GM23338 (cell line): ENCODE data around the gene SERGEF. TPM values are rescaled to one million over a fixed set of nuclear protein-coding genes. Genes with fewer than 3 reads are reported as not detected.

Experiments used
- ATAC-seq: fragments of 200-7000 bp; cut with Tn5 transposase; 3 replicates; pipeline ENCODE4 v1.9.1; 2020
- DNase-seq: peaks from one replicate; pipeline ENCODE4 v3.0.0-alpha.2; 2015; ENCODE audit warnings: low spot score
- H2AFZ ChIP-seq: fragments of 200-600 bp; sonication (generic); 2 replicates; pipeline ENCODE4 v1.8.0; 2016; ENCODE audit warnings: antibody characterized with exemption, mild to moderate bottlenecking, moderate library complexity
- H3F3A ChIP-seq: fragments of 200-600 bp; sonication (generic); replicated peaks from 2 replicates; pipeline ENCODE4 v1.8.0; 2017; ENCODE audit warnings: antibody characterized with exemption, mixed run types, low read depth
- H3K27ac ChIP-seq: fragments of 200-600 bp; sonication (generic); 2 replicates; pipeline ENCODE4 v1.6.1; 2016; ENCODE audit warnings: low read depth
- H3K27me3 ChIP-seq: fragments of 200-600 bp; sonication (generic); 2 replicates; pipeline ENCODE4 v1.8.0; 2016; ENCODE audit warnings: mild to moderate bottlenecking, mixed run types, moderate library complexity; ENCODE audit not compliant: insufficient read depth
- H3K36me3 ChIP-seq: fragments of 200-600 bp; sonication (generic); 2 replicates; pipeline ENCODE4 v1.8.0; 2016; ENCODE audit warnings: mild to moderate bottlenecking; ENCODE audit not compliant: insufficient read depth
- H3K4me1 ChIP-seq: fragments of 200-600 bp; sonication (generic); 2 replicates; pipeline ENCODE4 v1.8.0; 2016; ENCODE audit warnings: mild to moderate bottlenecking, moderate library complexity; ENCODE audit not compliant: insufficient read depth
- H3K4me2 ChIP-seq: fragments of 200-600 bp; sonication (generic); 2 replicates; pipeline ENCODE4 v1.7.1; 2017; ENCODE audit warnings: mixed run types
- H3K4me3 ChIP-seq: fragments of 200-600 bp; sonication (generic); 2 replicates; pipeline ENCODE4 v1.6.1; 2016; ENCODE audit warnings: mixed run types
- H3K79me2 ChIP-seq: fragments of 200-600 bp; sonication (generic); replicated peaks from 2 replicates; pipeline ENCODE4 v1.8.0; 2017; ENCODE audit warnings: mild to moderate bottlenecking; ENCODE audit not compliant: insufficient read depth
- H3K9me2 ChIP-seq: fragments of 200-600 bp; sonication (generic); 2 replicates; pipeline ENCODE4 v1.8.0; 2017; ENCODE audit not compliant: insufficient read depth
- H4K20me1 ChIP-seq: fragments of 200-600 bp; sonication (generic); replicated peaks from 2 replicates; pipeline ENCODE4 v1.8.0; 2017; ENCODE audit warnings: mild to moderate bottlenecking; ENCODE audit not compliant: insufficient read depth
- H3K27ac Mint-ChIP-seq: 2 replicates; pipeline ENCODE4 v1.8.0; 2020; ENCODE audit warnings: inconsistent platforms, mild to moderate bottlenecking, moderate library complexity, mixed read lengths
- H3K27me3 Mint-ChIP-seq: 3 replicates; pipeline ENCODE4 v1.8.0; 2022; ENCODE audit warnings: low read depth, mild to moderate bottlenecking, moderate library complexity, mixed read lengths, inconsistent platforms; ENCODE audit not compliant: insufficient read depth, poor library complexity
- H3K36me3 Mint-ChIP-seq: 3 replicates; pipeline ENCODE4 v1.8.0; 2021; ENCODE audit warnings: low read depth, mild to moderate bottlenecking, inconsistent platforms, moderate library complexity, mixed read lengths
- H3K4me1 Mint-ChIP-seq: 3 replicates; pipeline ENCODE4 v1.8.0; 2020; ENCODE audit warnings: mild to moderate bottlenecking, inconsistent platforms, mixed read lengths
- H3K4me3 Mint-ChIP-seq: 3 replicates; pipeline ENCODE4 v1.8.0; 2021; ENCODE audit warnings: moderate library complexity, mild to moderate bottlenecking, inconsistent platforms, mixed read lengths
- H3K9me3 Mint-ChIP-seq: 3 replicates; pipeline ENCODE4 v1.8.0; 2020; ENCODE audit warnings: moderate library complexity, mild to moderate bottlenecking, inconsistent platforms, mixed read lengths
- CREB1 ChIP-seq: fragments of 250-450 bp; sonication (Bioruptor Pico); IDR thresholded peaks from 2 replicates; pipeline ENCODE4 v1.5.0; 2020; ENCODE audit warnings: low read depth, mild to moderate bottlenecking, moderate library complexity
- CTCF ChIP-seq, 2 experiments: fragments of 200-600 bp in 1 of 2; sonication (generic) in 1 of 2; conservative IDR thresholded peaks; 2 replicates each; pipeline versions ENCODE4 v1.5.1 to v1.6.1; 2016 to 2017; ENCODE audit warnings: antibody characterized with exemption in 2 of 2, low read depth in 2 of 2, mild to moderate bottlenecking in 2 of 2, moderate library complexity in 1 of 2
- ETS1 ChIP-seq: IDR thresholded peaks from 2 replicates; pipeline ENCODE4 v1.6.1; 2016; ENCODE audit warnings: antibody characterized with exemption
- EZH2 ChIP-seq: fragments of 200-600 bp; sonication (generic); IDR thresholded peaks from one replicate; pipeline ENCODE4 v1.8.0; 2017; ENCODE audit warnings: antibody characterized with exemption, mild to moderate bottlenecking, low read depth; ENCODE audit not compliant: unreplicated experiment
- EZH2phosphoT487 ChIP-seq: fragments of 200-600 bp; sonication (generic); IDR thresholded peaks from one replicate; pipeline ENCODE4 v1.8.1; 2018; ENCODE audit warnings: antibody characterized with exemption; ENCODE audit not compliant: unreplicated experiment
- JUNB ChIP-seq: IDR thresholded peaks from one replicate; pipeline ENCODE4 v1.6.1; 2016; ENCODE audit warnings: antibody characterized with exemption; ENCODE audit not compliant: unreplicated experiment
- NANOG ChIP-seq: IDR thresholded peaks from 2 replicates; pipeline ENCODE4 v1.6.1; 2016; ENCODE audit warnings: antibody characterized with exemption, borderline replicate concordance
- POLR2AphosphoS5 ChIP-seq: IDR thresholded peaks from 2 replicates; pipeline ENCODE4 v1.6.1; 2016; ENCODE audit warnings: antibody characterized with exemption, low read depth
- STAT1 ChIP-seq: IDR thresholded peaks from one replicate; pipeline ENCODE4 v1.6.1; 2016; ENCODE audit warnings: antibody characterized with exemption; ENCODE audit not compliant: unreplicated experiment
- ZNF114 ChIP-seq: fragments of 250-450 bp; sonication (Bioruptor Pico); IDR thresholded peaks from 2 replicates; pipeline ENCODE4 v1.5.0; 2020; ENCODE audit warnings: mild to moderate bottlenecking, moderate library complexity
- ZNF331 ChIP-seq: fragments of 250-450 bp; sonication (Bioruptor Pico); IDR thresholded peaks from 2 replicates; pipeline ENCODE4 v1.5.0; 2020; ENCODE audit warnings: low read depth, mild to moderate bottlenecking, moderate library complexity
- ZNF462 ChIP-seq: fragments of 250-450 bp; sonication (Bioruptor Pico); IDR thresholded peaks from 2 replicates; pipeline ENCODE4 v1.5.0; 2020; ENCODE audit warnings: mild to moderate bottlenecking, moderate library complexity
- polyA plus RNA-seq: library from polyadenylated mRNA; unstranded; fragments of >200 nt; fragmentation: Nextera tagmentation; extraction: Ambion mirVana; gene quantifications from 2 replicates; pipeline ENCODE4 v1.2.1, GENCODE V29; 2016
- total RNA-seq: library from RNA; depleted of rRNA; stranded (reverse); fragments of >200 nt; shearing (Covaris generic); gene quantifications from 2 replicates; pipeline ENCODE4 v1.2.3, GENCODE V29; 2014
- TF ChIP-seq, protein P1 (sequence below): IDR thresholded peaks from one replicate; pipeline ENCODE4 v1.6.1; 2018; ENCODE audit warnings: antibody characterized with exemption; ENCODE audit not compliant: unreplicated experiment

Gene SERGEF
- total and polyA plus RNA-seq, 2 experiments from 2014 or later: 24.2 to 27.9 TPM

DNA sequence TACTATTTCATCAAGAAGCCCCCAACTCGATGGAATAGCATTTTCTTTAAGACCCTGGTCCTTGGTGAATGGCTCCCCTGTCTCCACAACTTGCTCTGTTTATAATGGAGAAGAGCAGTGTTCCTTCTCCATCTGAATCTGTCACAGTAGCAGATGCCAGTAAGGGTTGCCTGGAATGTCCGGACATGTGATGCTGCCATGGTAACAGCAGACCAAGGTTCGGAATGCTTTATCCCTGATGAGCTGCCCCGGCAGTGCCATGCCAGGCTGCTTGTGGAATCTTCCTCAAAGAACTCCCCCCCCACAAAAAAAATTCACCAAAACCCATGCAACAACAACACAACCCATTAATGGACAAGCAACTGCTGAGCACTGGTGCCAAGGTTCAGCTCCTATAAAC is 205.8 kb downstream of the SERGEF start:
- H4K20me1 ChIP-seq: no peaks in the 10 kb centered on the region
- peaks cover 3% of the 10 kb centered on the region; the same call in 1 of the 2 replicates for H3K4me1 ChIP-seq
- H3K27ac ChIP-seq: no peak overlapping the region
- H3K9me3 Mint-ChIP-seq: no peaks in the 10 kb centered on the region; the same call in 2 of the 3 replicates
- no peak overlapping the region for H3K4me3 ChIP-seq
- no peak overlapping the region for H3K27ac Mint-ChIP-seq
- H3K36me3 Mint-ChIP-seq: no peaks in the 10 kb centered on the region
- TF ChIP-seq CREB1 (CRISPR knock-in tag) (no peak), ZNF462 (CRISPR knock-in tag) (no peak), ZNF331 (CRISPR knock-in tag) (no peak), POLR2AphosphoS5 (no peak), JUNB (no peak), STAT1 (no peak), ETS1 (no peak), EZH2phosphoT487 (no peak), ZNF114 (no peak), CTCF (conservative IDR thresholded peaks at IDR 0.05; ENCODE audit: low read depth in 2 of 2) (no peak), NANOG (no peak), EZH2 (no peak)
- TF ChIP-seq, protein P1, sequence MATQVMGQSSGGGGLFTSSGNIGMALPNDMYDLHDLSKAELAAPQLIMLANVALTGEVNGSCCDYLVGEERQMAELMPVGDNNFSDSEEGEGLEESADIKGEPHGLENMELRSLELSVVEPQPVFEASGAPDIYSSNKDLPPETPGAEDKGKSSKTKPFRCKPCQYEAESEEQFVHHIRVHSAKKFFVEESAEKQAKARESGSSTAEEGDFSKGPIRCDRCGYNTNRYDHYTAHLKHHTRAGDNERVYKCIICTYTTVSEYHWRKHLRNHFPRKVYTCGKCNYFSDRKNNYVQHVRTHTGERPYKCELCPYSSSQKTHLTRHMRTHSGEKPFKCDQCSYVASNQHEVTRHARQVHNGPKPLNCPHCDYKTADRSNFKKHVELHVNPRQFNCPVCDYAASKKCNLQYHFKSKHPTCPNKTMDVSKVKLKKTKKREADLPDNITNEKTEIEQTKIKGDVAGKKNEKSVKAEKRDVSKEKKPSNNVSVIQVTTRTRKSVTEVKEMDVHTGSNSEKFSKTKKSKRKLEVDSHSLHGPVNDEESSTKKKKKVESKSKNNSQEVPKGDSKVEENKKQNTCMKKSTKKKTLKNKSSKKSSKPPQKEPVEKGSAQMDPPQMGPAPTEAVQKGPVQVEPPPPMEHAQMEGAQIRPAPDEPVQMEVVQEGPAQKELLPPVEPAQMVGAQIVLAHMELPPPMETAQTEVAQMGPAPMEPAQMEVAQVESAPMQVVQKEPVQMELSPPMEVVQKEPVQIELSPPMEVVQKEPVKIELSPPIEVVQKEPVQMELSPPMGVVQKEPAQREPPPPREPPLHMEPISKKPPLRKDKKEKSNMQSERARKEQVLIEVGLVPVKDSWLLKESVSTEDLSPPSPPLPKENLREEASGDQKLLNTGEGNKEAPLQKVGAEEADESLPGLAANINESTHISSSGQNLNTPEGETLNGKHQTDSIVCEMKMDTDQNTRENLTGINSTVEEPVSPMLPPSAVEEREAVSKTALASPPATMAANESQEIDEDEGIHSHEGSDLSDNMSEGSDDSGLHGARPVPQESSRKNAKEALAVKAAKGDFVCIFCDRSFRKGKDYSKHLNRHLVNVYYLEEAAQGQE: no peak
- no peaks in the 10 kb centered on the region for H3K36me3 ChIP-seq
- H3F3A ChIP-seq: no peaks in the 10 kb centered on the region
- DNase-seq (no peak), ATAC-seq (no peak)
- H3K4me2 ChIP-seq: no peak overlapping the region
- H3K9me2 ChIP-seq: no peaks in the 10 kb centered on the region
- peaks cover 7% of the 10 kb centered on the region for H3K27me3 Mint-ChIP-seq
- no peak overlapping the region for H3K4me3 Mint-ChIP-seq
- no peaks in the 10 kb centered on the region for H3K27me3 ChIP-seq
- H3K4me1 Mint-ChIP-seq: peaks cover 10% of the 10 kb centered on the region; the same call in 2 of the 3 replicates
- no peak overlapping the region for H2AFZ ChIP-seq
- no peaks in the 10 kb centered on the region for H3K79me2 ChIP-seq
